CD4-positive, alpha-beta T cell treated with Interleukin-15 for 4 hours (primary cell): ENCODE data around the gene BANP.
"Not testable (repeated sequence)": the region's sequence is repeated elsewhere in the genome, so short reads cannot be mapped to it uniquely, and the experiment has no call there.

Experiments
- DNase-seq: peaks from one replicate; pipeline ENCODE4 v3.0.0-alpha.2; 2020; ENCODE audit warnings: low spot score

Gene BANP

GRCh38 chr16:88015806-88016140 lies 64.5 kb downstream of the BANP start:
- no peak for DNase-seq

- not testable (repeated sequence) for DNase-seq
These were observed 65.2 kb downstream of the BANP start for GRCh38 chr16:88016386-88016785.

GRCh38 chr16:88016964-88017363 lies 65.7 kb downstream of the BANP start:
- no peak for DNase-seq

DNA sequence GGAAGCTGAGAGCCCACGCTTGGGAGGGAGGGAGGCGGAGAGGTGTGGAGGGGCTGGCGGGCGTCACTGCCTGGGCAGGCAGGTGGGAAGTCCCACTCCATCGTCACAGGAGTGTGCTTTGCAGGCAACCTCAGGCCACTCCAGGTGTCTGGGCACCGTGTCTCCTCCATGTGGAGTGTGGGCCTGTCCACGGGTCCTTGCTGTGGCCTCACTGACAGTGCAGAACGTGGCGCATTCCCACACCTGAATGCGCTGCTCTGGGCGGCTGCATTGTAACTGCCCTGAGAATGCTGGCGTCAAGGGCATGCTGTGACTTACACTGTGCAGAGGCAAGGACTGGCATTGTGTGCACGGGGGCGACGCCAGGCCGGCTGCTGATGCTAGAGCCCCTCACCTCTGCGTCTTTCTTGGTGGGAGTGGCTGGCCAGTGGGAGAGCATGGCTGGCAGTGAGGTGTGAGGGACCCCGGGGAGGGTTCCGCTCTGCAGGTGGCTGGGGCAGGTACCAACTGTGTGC lies 66.4 kb downstream of the BANP start:
- no peak for DNase-seq

DNA sequence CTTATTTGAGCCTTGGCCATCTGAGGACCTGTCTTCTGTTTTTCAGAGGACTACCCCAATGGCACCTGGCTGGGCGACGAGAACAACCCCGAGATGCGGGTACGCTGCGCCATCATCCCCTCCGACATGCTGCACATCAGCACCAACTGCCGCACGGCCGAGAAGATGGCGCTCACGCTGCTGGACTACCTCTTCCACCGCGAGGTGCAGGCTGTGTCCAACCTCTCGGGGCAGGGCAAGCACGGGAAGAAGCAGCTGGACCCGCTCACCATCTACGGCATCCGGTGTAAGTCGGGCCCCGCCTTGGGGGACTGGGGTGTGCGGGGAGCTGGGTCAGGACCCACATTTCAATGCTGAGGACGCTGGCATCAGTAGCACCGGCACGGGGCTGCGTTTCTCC lies 67.1 kb downstream of the BANP start:
- not testable (repeated sequence) for DNase-seq

DNA sequence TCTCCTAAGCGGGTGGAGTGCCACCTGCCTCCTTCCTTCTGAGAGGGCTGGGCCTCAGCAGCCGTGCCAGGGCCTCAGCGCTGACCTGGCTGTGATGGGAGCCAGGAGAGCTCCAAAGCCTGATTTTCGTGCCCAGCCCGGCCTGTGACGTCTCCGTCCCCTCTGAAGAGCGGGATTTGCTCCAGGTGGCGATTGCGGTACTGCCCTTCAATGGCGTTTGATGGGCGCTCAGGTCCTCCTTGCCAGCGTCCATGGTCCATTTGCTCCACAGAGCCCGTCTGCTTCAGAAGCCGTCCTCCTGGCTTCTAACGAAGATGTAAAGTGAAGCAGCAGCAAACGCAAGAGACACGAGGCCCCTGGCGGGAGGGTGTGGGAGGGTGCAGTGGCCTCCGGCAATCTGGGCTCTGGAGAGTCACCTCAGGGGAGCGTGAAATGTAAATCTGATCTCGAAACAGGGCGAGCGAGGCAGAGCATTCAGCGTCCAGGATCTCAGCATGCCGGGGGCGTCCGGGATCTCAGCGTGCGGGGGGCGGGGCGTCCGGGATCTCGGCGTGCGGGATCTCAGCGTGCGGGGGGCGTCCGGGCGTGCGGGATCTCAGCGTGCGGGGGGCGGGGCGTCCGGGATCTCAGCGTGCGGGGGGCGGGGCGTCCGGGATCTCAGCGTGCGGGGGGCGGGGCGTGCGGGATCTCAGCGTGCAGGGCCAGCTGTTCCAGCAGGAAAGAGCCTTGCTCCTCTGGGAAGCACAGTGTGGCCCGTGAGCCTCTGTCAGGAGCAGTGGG lies 68.0 kb downstream of the BANP start:
- not testable (repeated sequence) for DNase-seq

GRCh38 chr16:88019821-88020515 lies 68.7 kb downstream of the BANP start:
- DNase-seq, result no peak

- no peak for DNase-seq
These were observed 69.3 kb downstream of the BANP start for GRCh38 chr16:88020516-88020885.

- DNase-seq, result not testable (repeated sequence)
These were observed 70.1 kb downstream of the BANP start for GRCh38 chr16:88021041-88021970.

GRCh38 chr16:88022076-88023042 lies 71.1 kb downstream of the BANP start:
- DNase-seq, result no peak

DNA sequence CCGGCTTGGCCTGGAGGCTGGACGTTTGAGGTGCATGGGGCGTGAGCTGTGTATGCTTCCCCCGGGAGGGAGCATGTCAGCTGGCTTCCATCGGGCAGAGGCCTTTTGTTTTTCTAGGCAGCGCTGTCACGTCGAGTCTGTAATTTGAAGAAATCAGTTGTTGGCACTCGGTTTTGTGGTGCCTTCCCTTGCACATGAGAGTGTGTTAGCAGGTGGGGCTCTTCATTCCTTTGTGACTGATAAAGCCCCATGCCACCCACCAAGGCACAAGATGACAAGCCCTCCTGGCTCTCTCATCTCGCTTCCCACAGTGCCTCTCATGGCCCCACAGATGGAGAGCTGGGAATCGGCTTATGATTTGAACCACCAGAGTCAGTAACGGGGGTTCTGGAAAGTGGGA lies 72.1 kb downstream of the BANP start:
- DNase-seq, result no peak

- no peak for DNase-seq
These were observed 72.6 kb downstream of the BANP start for GRCh38 chr16:88023786-88024185.

DNA sequence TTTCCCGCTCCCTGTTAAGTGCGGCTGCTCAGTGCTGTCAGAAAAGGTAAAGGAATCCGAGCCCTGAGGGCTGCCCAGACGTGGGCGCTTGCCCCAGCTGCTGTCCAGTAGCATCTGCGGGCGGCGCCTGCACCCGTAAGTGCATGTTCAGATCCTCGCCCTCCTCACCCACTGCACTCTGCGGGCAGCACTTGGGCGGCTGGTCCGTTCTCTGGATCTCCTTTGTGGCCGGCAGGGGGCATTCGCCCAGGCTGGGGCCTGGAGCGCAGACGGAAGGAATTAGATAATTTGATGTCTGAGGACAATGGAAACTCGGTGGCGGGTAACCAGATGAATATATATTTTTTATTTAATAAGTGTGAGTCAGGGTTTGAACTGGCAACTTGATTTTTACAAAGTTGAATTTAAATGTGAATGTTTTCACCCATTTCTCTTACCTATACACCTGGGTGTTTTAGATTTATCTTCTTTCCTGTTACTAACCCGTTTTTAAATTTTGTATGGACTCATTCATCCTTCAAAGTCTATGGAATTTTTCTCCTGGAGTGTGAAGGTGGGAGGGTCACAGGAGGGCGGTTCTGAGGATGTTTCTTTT lies 73.4 kb downstream of the BANP start:
- not testable (repeated sequence) for DNase-seq

DNA sequence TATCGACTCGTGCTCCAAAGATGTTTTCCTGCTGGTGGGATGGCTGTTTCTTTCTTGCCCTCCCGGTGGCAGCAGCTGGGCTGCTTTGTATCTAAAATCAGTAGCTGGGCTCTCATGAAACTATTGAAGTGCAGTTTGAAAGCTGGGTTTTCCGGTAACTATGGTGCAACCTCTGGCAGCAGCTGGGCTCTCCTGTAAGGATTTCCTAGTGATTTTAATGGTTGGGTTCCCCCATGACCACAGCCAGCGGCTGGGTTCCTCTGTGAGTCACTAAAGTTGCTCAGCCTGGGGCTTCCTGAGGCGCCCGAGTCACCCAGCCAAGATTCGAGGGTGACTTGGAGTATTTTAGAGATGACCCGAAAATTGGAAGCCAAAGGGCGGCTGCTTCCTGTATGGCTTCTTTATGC lies 73.9 kb downstream of the BANP start:
- DNase-seq, result not testable (repeated sequence)

- DNase-seq, result not testable (repeated sequence)
These were observed 74.8 kb downstream of the BANP start for GRCh38 chr16:88025828-88026555.

- no peak for DNase-seq
These were observed 76.0 kb downstream of the BANP start for GRCh38 chr16:88026964-88027938.

DNA sequence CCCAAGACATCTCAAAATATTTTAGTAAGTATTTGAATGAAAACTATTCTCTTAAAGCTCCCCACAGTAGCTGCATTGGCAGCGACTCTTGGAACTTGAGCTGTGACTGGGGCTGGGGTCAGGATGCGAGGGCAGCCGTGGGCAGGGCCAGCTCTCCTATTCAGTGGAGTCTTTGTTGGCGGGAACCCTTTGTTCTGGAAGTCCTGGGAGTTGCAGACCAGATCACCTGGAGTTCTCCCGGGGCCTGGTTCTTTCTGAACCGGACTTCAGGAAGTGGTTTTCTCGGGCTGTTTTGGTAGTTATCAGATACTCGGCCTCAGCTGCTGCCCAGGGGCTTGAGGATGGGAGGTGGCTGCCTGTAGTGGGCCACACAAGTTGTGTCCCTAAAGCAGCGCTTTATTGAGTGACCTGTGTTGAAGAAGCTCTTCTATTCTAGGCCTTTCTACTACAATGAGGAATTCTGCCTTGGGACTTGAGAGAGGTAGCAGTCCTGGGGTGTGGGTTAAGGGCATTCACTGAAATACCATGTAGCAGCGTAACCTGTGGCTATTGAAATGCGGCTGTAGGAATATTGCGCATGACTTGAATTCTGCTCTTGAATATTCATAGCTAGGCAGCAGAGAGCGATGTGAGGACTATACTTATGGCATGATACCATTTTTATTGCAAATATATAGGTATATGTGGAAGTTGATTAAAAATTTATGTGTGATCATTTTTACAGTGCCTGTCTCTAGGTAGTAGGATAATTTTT lies 77.1 kb downstream of the BANP start:
- not testable (repeated sequence) for DNase-seq

- no peak for DNase-seq
These were observed 79.3 kb downstream of the BANP start for GRCh38 chr16:88030498-88030897.
